HUES64 (cell line): ENCODE data around the gene SCFD2.
"Not testable (repeated sequence)": the region's sequence is repeated elsewhere in the genome, so short reads cannot be mapped to it uniquely, and the experiment has no call there.

Experiments used
- H3K27ac ChIP-seq: 2 replicates; pipeline ENCODE4 v1.7.0; 2013; ENCODE audit warnings: low read depth, low read length, inconsistent platforms
- H3K27me3 ChIP-seq: 2 replicates; pipeline ENCODE4 v1.6.1; 2013; ENCODE audit warnings: mild to moderate bottlenecking, low read length; ENCODE audit not compliant: insufficient read depth
- H3K36me3 ChIP-seq: 2 replicates; pipeline ENCODE4 v1.6.1; 2013; ENCODE audit warnings: mild to moderate bottlenecking, low read length; ENCODE audit not compliant: insufficient read depth
- H3K4me1 ChIP-seq: 2 replicates; pipeline ENCODE4 v1.6.1; 2013; ENCODE audit warnings: mild to moderate bottlenecking, low read length, moderate library complexity; ENCODE audit not compliant: insufficient read depth
- H3K4me3 ChIP-seq: 2 replicates; pipeline ENCODE4 v1.5.1; 2013; ENCODE audit warnings: mild to moderate bottlenecking, low read length, moderate library complexity
- H3K9ac ChIP-seq: 2 replicates; pipeline ENCODE4 v1.6.1; 2013; ENCODE audit warnings: mild to moderate bottlenecking, low read depth, low read length
- H3K9me3 ChIP-seq: 2 replicates; pipeline ENCODE4 v1.6.1; 2013; ENCODE audit warnings: low read depth, low read length; ENCODE audit not compliant: insufficient read depth
- WGBS: fragments of 150-250, 120-280 bp; methylation state at CpG from one replicate; pipeline ENCODE4 v1.1.7; 2013; ENCODE audit warnings: missing lambda C conversion rate; 5-methylcytosine and 5-hydroxymethylcytosine counted together

Gene SCFD2

GRCh38 chr4:53307210-53307609, 58.7 kb downstream of the SCFD2 start:
- Histone ChIP-seq H3K4me3 (no peak overlapping the region), H3K27ac (no peak overlapping the region), H3K27me3 (no peaks in the 10 kb centered on the region), H3K36me3 (no peaks in the 10 kb centered on the region), H3K9me3 (no peaks in the 10 kb centered on the region), H3K4me1 (no peaks in the 10 kb centered on the region), H3K9ac (no peak overlapping the region)
- 100% methylated on average over 1 of the region's 1 CpG for WGBS

- Histone ChIP-seq H3K9ac (no peak overlapping the region), H3K4me1 (no peaks in the 10 kb centered on the region), H3K4me3 (no peak overlapping the region), H3K9me3 (no peaks in the 10 kb centered on the region), H3K36me3 (no peaks in the 10 kb centered on the region), H3K27me3 (no peaks in the 10 kb centered on the region), H3K27ac (no peak overlapping the region)
- 87% methylated on average over 2 of the region's 2 CpGs for WGBS
Measured at GRCh38 chr4:53306729-53307128, 59.1 kb downstream of the SCFD2 start.

GRCh38 chr4:53292209-53292608, 73.7 kb downstream of the SCFD2 start:
- H3K27ac ChIP-seq, H3K36me3 ChIP-seq, H3K4me3 ChIP-seq, H3K4me1 ChIP-seq, H3K27me3 ChIP-seq, H3K9ac ChIP-seq: not testable (repeated sequence)
- H3K9me3 ChIP-seq, result peaks cover 28% of the 10 kb centered on the region

- Histone ChIP-seq H3K27me3 (no peaks in the 10 kb centered on the region), H3K9ac (no peak overlapping the region), H3K4me1 (no peaks in the 10 kb centered on the region), H3K9me3 (no peaks in the 10 kb centered on the region), H3K4me3 (no peak overlapping the region), H3K36me3 (no peaks in the 10 kb centered on the region), H3K27ac (no peak overlapping the region)
- WGBS, result 92% methylated on average over 1 of the region's 2 CpGs
Measured at GRCh38 chr4:53281438-53281837, 84.4 kb downstream of the SCFD2 start.

- WGBS, result 91% methylated on average over 5 of the region's 5 CpGs
- no peaks in the 10 kb centered on the region for H3K4me1 ChIP-seq
Measured at GRCh38 chr4:53280846-53281245, 85.0 kb downstream of the SCFD2 start.

GRCh38 chr4:53274609-53275268, 91.1 kb downstream of the SCFD2 start:
- Histone ChIP-seq H3K27ac (no peak overlapping the region), H3K9ac (no peak overlapping the region), H3K36me3 (no peaks in the 10 kb centered on the region), H3K4me1 (no peaks in the 10 kb centered on the region), H3K4me3 (no peak overlapping the region), H3K27me3 (no peaks in the 10 kb centered on the region), H3K9me3 (no peaks in the 10 kb centered on the region)
- WGBS, result 94% methylated on average over 5 of the region's 5 CpGs

More at GRCh38 chr4:53280846-53281245, 85.0 kb downstream of the SCFD2 start:
- no peaks in the 10 kb centered on the region for H3K27me3 ChIP-seq
- no peaks in the 10 kb centered on the region for H3K36me3 ChIP-seq
- H3K9ac ChIP-seq, result no peak overlapping the region
- H3K9me3 ChIP-seq, result no peaks in the 10 kb centered on the region
- H3K27ac ChIP-seq, result no peak overlapping the region
- H3K4me3 ChIP-seq, result no peak overlapping the region

- H3K9ac ChIP-seq, result no peak overlapping the region
- H3K9me3 ChIP-seq, result no peaks in the 10 kb centered on the region
- H3K4me3 ChIP-seq, result no peak overlapping the region
- no peak overlapping the region for H3K27ac ChIP-seq
- 84% methylated on average over 2 of the region's 3 CpGs for WGBS
- H3K4me1 ChIP-seq, result no peaks in the 10 kb centered on the region
- H3K27me3 ChIP-seq, result no peaks in the 10 kb centered on the region
- H3K36me3 ChIP-seq, result no peaks in the 10 kb centered on the region
Measured at GRCh38 chr4:53273726-53274125, 92.1 kb downstream of the SCFD2 start.

GRCh38 chr4:53267026-53267425, 98.8 kb downstream of the SCFD2 start:
- Histone ChIP-seq H3K36me3 (no peaks in the 10 kb centered on the region), H3K27ac (no peak overlapping the region), H3K9ac (no peak overlapping the region), H3K4me1 (no peaks in the 10 kb centered on the region), H3K4me3 (no peak overlapping the region), H3K27me3 (no peaks in the 10 kb centered on the region), H3K9me3 (0 out of 2 replicates have a peak, but pooled peaks cover 3% of the 10 kb centered on the region)
- 93% methylated on average over 2 of the region's 4 CpGs for WGBS

GRCh38 chr4:53255986-53256385, 109.9 kb downstream of the SCFD2 start:
- not testable (repeated sequence) for H3K36me3 ChIP-seq, H3K4me3 ChIP-seq, H3K27ac ChIP-seq, H3K4me1 ChIP-seq, H3K9me3 ChIP-seq, H3K27me3 ChIP-seq, H3K9ac ChIP-seq
- 92% methylated on average over 26 of the region's 31 CpGs for WGBS

GRCh38 chr4:53240573-53240972, 125.3 kb downstream of the SCFD2 start:
- H3K9me3 ChIP-seq, result no peaks in the 10 kb centered on the region
- no peaks in the 10 kb centered on the region for H3K27me3 ChIP-seq
- no peaks in the 10 kb centered on the region for H3K36me3 ChIP-seq
- H3K4me3 ChIP-seq, result no peak overlapping the region
- no peak overlapping the region for H3K9ac ChIP-seq
- no peaks in the 10 kb centered on the region for H3K4me1 ChIP-seq
- no peak overlapping the region for H3K27ac ChIP-seq
- 85% methylated on average over 5 of the region's 5 CpGs for WGBS

- H3K4me3 ChIP-seq, H3K27ac ChIP-seq, H3K9me3 ChIP-seq, H3K9ac ChIP-seq, H3K4me1 ChIP-seq, H3K27me3 ChIP-seq, H3K36me3 ChIP-seq: not testable (repeated sequence)
- WGBS, result 100% methylated on average over 13 of the region's 29 CpGs
Measured at GRCh38 chr4:53238352-53238751, 127.5 kb downstream of the SCFD2 start.

GRCh38 chr4:53237811-53238210, 128.1 kb downstream of the SCFD2 start:
- 87% methylated on average over 6 of the region's 26 CpGs for WGBS
- not testable (repeated sequence) for H3K36me3 ChIP-seq, H3K27me3 ChIP-seq, H3K4me1 ChIP-seq, H3K4me3 ChIP-seq, H3K9me3 ChIP-seq, H3K9ac ChIP-seq, H3K27ac ChIP-seq
